GM06990 (cell line): ENCODE data around the gene IGF2BP2.

ENCODE experiments used
- DNase-seq: peaks from one replicate; pipeline ENCODE4 v3.0.0-alpha.2; 2011; ENCODE audit not compliant: insufficient read length; ENCODE audit errors: extremely low read depth
- H3K27me3 ChIP-seq: replicated peaks from 2 replicates; pipeline ENCODE4 v1.6.0; 2011; ENCODE audit warnings: low read length; ENCODE audit not compliant: control insufficient read depth, insufficient read depth
- H3K36me3 ChIP-seq: 2 replicates; pipeline ENCODE4 v1.5.1; 2011; ENCODE audit warnings: low read length; ENCODE audit not compliant: control insufficient read depth, insufficient read depth
- H3K4me3 ChIP-seq: replicated peaks from 2 replicates; pipeline ENCODE4 v1.5.1; 2011; ENCODE audit warnings: low read depth, mild to moderate bottlenecking, control low read depth, low read length
- CTCF ChIP-seq: IDR thresholded peaks from 2 replicates; pipeline ENCODE4 v1.5.1; 2011; ENCODE audit warnings: low read length, control low read depth, mild to moderate bottlenecking, inconsistent platforms; ENCODE audit not compliant: insufficient read depth, poor library complexity, severe bottlenecking

Gene IGF2BP2

GRCh38 chr3:185722881-185723280 is 102.0 kb downstream of the IGF2BP2 start:
- no peak overlapping the region for H3K4me3 ChIP-seq
- no peak for DNase-seq
- H3K27me3 ChIP-seq = no peaks in the 10 kb centered on the region
- no peak for TF ChIP-seq CTCF
- no peaks in the 10 kb centered on the region for H3K36me3 ChIP-seq

- Histone ChIP-seq H3K4me3 (no peak overlapping the region), H3K27me3 (no peaks in the 10 kb centered on the region; the same call in 1 of the 2 replicates), H3K36me3 (no peaks in the 10 kb centered on the region)
- TF ChIP-seq CTCF = no peak
- no peak for DNase-seq
Observed at GRCh38 chr3:185721970-185722369, 102.9 kb downstream of the IGF2BP2 start.

DNA sequence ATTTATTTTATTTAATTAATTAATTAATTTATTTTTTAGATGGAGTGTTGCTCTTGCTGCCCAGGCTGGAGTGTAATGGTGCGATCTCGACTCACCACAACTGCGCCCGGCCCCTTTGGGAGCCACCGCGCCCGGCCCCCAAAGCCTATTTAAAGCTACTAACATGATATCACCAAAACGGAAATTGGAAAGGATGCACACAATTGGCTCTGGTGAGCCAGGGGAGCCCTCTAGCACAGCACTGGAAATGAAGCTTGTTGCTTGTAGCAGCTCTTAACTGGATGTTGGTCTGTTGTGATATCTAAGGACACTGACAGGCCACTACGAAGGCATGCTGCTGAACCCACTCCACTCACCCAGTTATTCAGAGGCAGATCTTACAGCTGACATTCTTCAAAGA is 104.5 kb downstream of the IGF2BP2 start:
- DNase-seq = no peak
- no peak overlapping the region for H3K4me3 ChIP-seq
- H3K36me3 ChIP-seq = no peaks in the 10 kb centered on the region
- H3K27me3 ChIP-seq = no peaks in the 10 kb centered on the region; the same call in 1 of the 2 replicates
- TF ChIP-seq CTCF = no peak

DNA sequence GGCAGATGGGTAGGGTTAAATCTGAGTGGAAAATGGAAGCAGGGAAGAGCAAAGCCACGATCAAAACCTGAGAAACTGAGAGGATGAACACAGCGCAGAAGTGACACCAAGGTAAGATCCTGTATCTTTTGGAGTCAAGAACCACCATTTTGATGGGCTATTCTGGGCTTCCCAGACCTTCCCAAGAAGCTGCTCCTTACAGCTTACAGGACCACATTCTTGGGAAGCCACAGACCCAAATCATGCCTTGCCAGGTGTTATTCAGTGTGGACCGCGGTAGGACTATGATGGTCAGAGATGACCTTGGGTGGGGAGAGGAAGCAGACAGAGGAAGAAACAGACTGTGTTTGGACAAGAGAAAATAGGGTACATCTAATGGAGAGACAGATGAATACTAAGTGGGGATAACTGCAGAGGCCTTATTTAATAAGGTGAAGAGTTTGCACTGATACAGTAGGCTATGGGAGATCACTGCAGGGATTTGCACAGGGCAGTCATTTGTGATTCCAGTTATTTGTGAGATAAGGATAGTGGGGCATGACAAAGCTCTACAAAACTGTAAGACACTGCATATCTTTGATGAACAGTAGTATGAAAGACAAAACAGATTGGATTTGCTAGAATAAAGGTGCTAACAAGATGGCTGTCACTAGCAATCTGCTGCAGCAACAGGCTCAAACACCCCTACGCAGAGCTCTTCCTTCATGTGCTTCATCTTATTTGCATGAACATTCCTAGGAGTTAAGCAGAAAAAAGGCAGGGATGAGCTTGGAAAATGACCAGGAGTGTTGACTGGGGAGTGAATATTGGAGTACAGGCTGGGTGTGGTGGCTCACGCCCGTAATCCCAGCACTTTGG is 105.9 kb downstream of the IGF2BP2 start:
- no peak overlapping the region for H3K4me3 ChIP-seq
- no peak for DNase-seq
- no peaks in the 10 kb centered on the region for H3K36me3 ChIP-seq
- no peaks in the 10 kb centered on the region; the same call in 1 of the 2 replicates for H3K27me3 ChIP-seq
- TF ChIP-seq CTCF = no peak

GRCh38 chr3:185717627-185718402 is 107.0 kb downstream of the IGF2BP2 start:
- H3K27me3 ChIP-seq = no peaks in the 10 kb centered on the region; the same call in 1 of the 2 replicates
- H3K4me3 ChIP-seq = no peak overlapping the region
- TF ChIP-seq CTCF = no peak
- no peaks in the 10 kb centered on the region for H3K36me3 ChIP-seq
- no peak for DNase-seq
